Liver (tissue), 9 donors: Measurements from ENCODE around the gene GNE. TPM values are rescaled to one million over a fixed set of nuclear protein-coding genes. Genes with fewer than 3 reads are reported as not detected.
A peak's percentile ranks its signal among the peaks of the same experiment; 100 is the strongest.

Experiments
- DNase-seq: peaks from one replicate; pipeline ENCODE4 v3.0.0-alpha.2; 2017; ENCODE audit warnings: low spot score
- H3K27ac ChIP-seq, 2 donors: one replicate each; pipeline ENCODE4 v1.7.0; 2013; ENCODE audit warnings: inconsistent platforms in 2 of 2, low read length in 2 of 2, control low read depth in 1 of 2, low read depth in 1 of 2, mild to moderate bottlenecking in 1 of 2
- H3K27me3 ChIP-seq, 4 donors: one replicate each; pipeline versions ENCODE4 v1.6.1 to v1.7.0; 2013; ENCODE audit warnings: low read length in 3 of 4, inconsistent platforms in 1 of 4, mild to moderate bottlenecking in 1 of 4, moderate library complexity in 1 of 4; ENCODE audit not compliant: control insufficient read depth in 4 of 4, insufficient read depth in 4 of 4
- H3K36me3 ChIP-seq, 4 donors: one replicate each; pipeline versions ENCODE4 v1.6.1 to v1.7.0; 2013; ENCODE audit warnings: low read length in 3 of 4, mild to moderate bottlenecking in 3 of 4, low read depth in 1 of 4, moderate library complexity in 1 of 4; ENCODE audit not compliant: control insufficient read depth in 4 of 4, insufficient read depth in 3 of 4
- H3K4me1 ChIP-seq, 4 donors: one replicate each; pipeline versions ENCODE4 v1.6.1 to v1.7.0; 2013; ENCODE audit warnings: low read length in 3 of 4, mild to moderate bottlenecking in 3 of 4, moderate library complexity in 1 of 4; ENCODE audit not compliant: control insufficient read depth in 4 of 4, insufficient read depth in 4 of 4
- H3K4me3 ChIP-seq, 3 donors: one replicate each; pipeline versions ENCODE4 v1.6.1 to v1.7.0; 2013; ENCODE audit warnings: low read length in 3 of 3, control low read depth in 1 of 3, low read depth in 1 of 3, mild to moderate bottlenecking in 1 of 3
- H3K9ac ChIP-seq, 2 donors: one replicate each; pipeline ENCODE4 v1.7.0; 2013; ENCODE audit warnings: low read length in 2 of 2, mild to moderate bottlenecking in 2 of 2, moderate library complexity in 2 of 2, control low read depth in 1 of 2, low read depth in 1 of 2
- H3K9me3 ChIP-seq, 4 donors: one replicate each; pipeline versions ENCODE4 v1.6.1 to v1.7.0; 2013; ENCODE audit warnings: low read length in 3 of 4; ENCODE audit not compliant: control insufficient read depth in 4 of 4
- ATF3 ChIP-seq: IDR thresholded peaks from 2 replicates; pipeline ENCODE4 v1.6.1; 2016; ENCODE audit warnings: antibody characterized with exemption
- CTCF ChIP-seq: fragments of 150-350 bp; IDR thresholded peaks from 2 replicates; pipeline ENCODE4 v1.5.1; 2017; ENCODE audit warnings: improper control_type of control experiment, low read depth, low read length; ENCODE audit not compliant: missing input control
- EGR1 ChIP-seq, 2 donors: IDR thresholded peaks; 2 replicates each; pipeline ENCODE4 v1.6.1; 2016 to 2018; ENCODE audit warnings: antibody characterized with exemption in 2 of 2, low read depth in 2 of 2
- FOXA2 ChIP-seq: IDR thresholded peaks from 2 replicates; pipeline ENCODE4 v1.6.1; 2016; ENCODE audit warnings: antibody characterized with exemption
- GABPA ChIP-seq, 2 donors: IDR thresholded peaks in 1 of 2; conservative IDR thresholded peaks in 1 of 2; 2 replicates each; pipeline ENCODE4 v1.6.1; 2016; ENCODE audit warnings: antibody characterized with exemption in 2 of 2, mild to moderate bottlenecking in 1 of 2, moderate library complexity in 1 of 2
- HNF4A ChIP-seq, 2 donors: conservative IDR thresholded peaks; 2 replicates each; pipeline ENCODE4 v1.6.1; 2016; ENCODE audit warnings: antibody characterized with exemption in 2 of 2, mild to moderate bottlenecking in 2 of 2
- HNF4G ChIP-seq: IDR thresholded peaks from 2 replicates; pipeline ENCODE4 v1.6.1; 2016; ENCODE audit warnings: antibody characterized with exemption
- NR2F2 ChIP-seq: IDR thresholded peaks from 2 replicates; pipeline ENCODE4 v1.6.1; 2016; ENCODE audit warnings: antibody characterized with exemption
- RAD21 ChIP-seq, 2 donors: IDR thresholded peaks; 2 replicates each; pipeline ENCODE4 v1.6.1; 2016; ENCODE audit warnings: antibody characterized with exemption in 2 of 2, mild to moderate bottlenecking in 2 of 2
- REST ChIP-seq: IDR thresholded peaks from 2 replicates; pipeline ENCODE4 v1.6.1; 2016; ENCODE audit warnings: antibody characterized with exemption, mild to moderate bottlenecking
- RXRA ChIP-seq, 2 donors: IDR thresholded peaks; 2 replicates each; pipeline ENCODE4 v1.6.1; 2017 to 2018; ENCODE audit warnings: antibody characterized with exemption in 2 of 2, mild to moderate bottlenecking in 1 of 2
- SP1 ChIP-seq: IDR thresholded peaks from 2 replicates; pipeline ENCODE4 v1.6.1; 2018; ENCODE audit warnings: antibody characterized with exemption, mild to moderate bottlenecking
- TAF1 ChIP-seq: conservative IDR thresholded peaks from 2 replicates; pipeline ENCODE4 v1.6.1; 2016; ENCODE audit warnings: antibody characterized with exemption, mild to moderate bottlenecking
- YY1 ChIP-seq: IDR thresholded peaks from 2 replicates; pipeline ENCODE4 v1.6.1; 2016; ENCODE audit warnings: antibody characterized with exemption, mild to moderate bottlenecking
- ZBTB33 ChIP-seq: IDR thresholded peaks from 2 replicates; pipeline ENCODE4 v1.6.1; 2016; ENCODE audit warnings: antibody characterized with exemption
- WGBS: extraction: QIAGEN DNeasy Blood & Tissue Kit; methylation state at CpG from one replicate; pipeline ENCODE4 v1.1.7; 2013; 5-methylcytosine and 5-hydroxymethylcytosine counted together
- polyA plus RNA-seq, 2 donors: library from polyadenylated mRNA; stranded (reverse) in 1 of 2; unstranded in 1 of 2; fragments of 200-250 nt in 1 of 2; fragments of >200 nt in 1 of 2; fragmentation: Nextera tagmentation in 1 of 2; extraction: Ambion mirVana in 1 of 2; gene quantifications; one replicate each; pipeline versions ENCODE4 v1.2.1 to v1.2.3, GENCODE V29; 2013 to 2015
- total RNA-seq, 2 donors: library from RNA; depleted of rRNA; stranded (reverse); fragments of >200 nt; gene quantifications; one replicate each; pipeline ENCODE4 v1.2.3, GENCODE V29; 2014
- donor health status: healthy.
- donor health status: healthy.
- donor health status: healthy.
- donor health status: healthy.
- donor health status: healthy.

The GNE gene
- total and polyA plus RNA-seq, 4 donors: 21.8 to 177 (median 38.1) TPM

GRCh38 chr9:36293171-36293570, 34.9 kb upstream of the GNE start (continued):
- TF ChIP-seq REST (no peak), HNF4A (conservative IDR thresholded peaks at IDR 0.05) (no peak)

GRCh38 chr9:36292641-36293040, 34.4 kb upstream of the GNE start:
- Histone ChIP-seq H3K36me3 (no peaks in the 10 kb centered on the region), H3K4me3 (no peak overlapping the region), H3K9ac (no peak overlapping the region), H3K9me3 (no peaks in the 10 kb centered on the region), H3K27me3 (no peaks in the 10 kb centered on the region), H3K4me1 (no peaks in the 10 kb centered on the region), H3K27ac (no peak overlapping the region)
- TF ChIP-seq RXRA (IDR thresholded peaks at IDR 0.05) (no peak), RAD21 (IDR thresholded peaks at IDR 0.05) (peak in 1 of 2 donors; percentile 19)
- no peak for DNase-seq
- 78% methylated on average over 12 of the region's 12 CpGs for WGBS

GRCh38 chr9:36290996-36291395, 32.7 kb upstream of the GNE start:
- no peaks in the 10 kb centered on the region for H3K27me3 ChIP-seq
- DNase-seq: no peak
- TF ChIP-seq EGR1 (IDR thresholded peaks at IDR 0.05; ENCODE audit: low read depth in 2 of 2) (no peak), GABPA (IDR thresholded peaks at IDR 0.05 in 1 of 2, conservative IDR thresholded peaks at IDR 0.05 in 1 of 2) (no peak), HNF4A (conservative IDR thresholded peaks at IDR 0.05) (no peak), ATF3 (no peak), TAF1 (no peak), YY1 (no peak), RXRA (IDR thresholded peaks at IDR 0.05) (no peak), NR2F2 (no peak), HNF4G (no peak), FOXA2 (no peak)
- no peaks in the 10 kb centered on the region for H3K36me3 ChIP-seq
- H3K9me3 ChIP-seq: no peaks in the 10 kb centered on the region
- 95% methylated on average over 3 of the region's 3 CpGs for WGBS
- H3K4me1 ChIP-seq: no peaks in the 10 kb centered on the region
- no peak overlapping the region for H3K27ac ChIP-seq
- H3K9ac ChIP-seq: no peak overlapping the region
- no peak overlapping the region for H3K4me3 ChIP-seq

- Histone ChIP-seq H3K9me3 (no peaks in the 10 kb centered on the region), H3K4me3 (no peak overlapping the region), H3K36me3 (no peaks in the 10 kb centered on the region), H3K27me3 (no peaks in the 10 kb centered on the region), H3K4me1 (no peaks in the 10 kb centered on the region), H3K27ac (no peak overlapping the region), H3K9ac (no peak overlapping the region)
- TF ChIP-seq SP1 (no peak), ZBTB33 (no peak), ATF3 (no peak), YY1 (no peak), RXRA (IDR thresholded peaks at IDR 0.05) (no peak), GABPA (IDR thresholded peaks at IDR 0.05 in 1 of 2, conservative IDR thresholded peaks at IDR 0.05 in 1 of 2) (no peak), RAD21 (IDR thresholded peaks at IDR 0.05) (no peak), CTCF (no peak)
- WGBS: 94% methylated on average over 3 of the region's 3 CpGs
- no peak for DNase-seq
These were observed 31.7 kb upstream of the GNE start for GRCh38 chr9:36289836-36290435.
